ENCODE data around the gene RTRAF.

RTRAF gene

GRCh38 chr14:51959928-51960327, 29.4 kb upstream of the RTRAF start:
- H3K4me2 ChIP-seq (ENCODE audit: low read length): no peak overlapping the region
- H3K27ac ChIP-seq (ENCODE audit: low read length): no peak overlapping the region
- H3K36me3 ChIP-seq (replicated peaks; ENCODE audit: low read depth, low read length): peaks cover 20% of the 10 kb centered on the region
- no peaks in the 10 kb centered on the region for H4K20me1 ChIP-seq (ENCODE audit: insufficient read depth, low read length)
- no peak overlapping the region for H2AFZ ChIP-seq (ENCODE audit: low read depth, low read length)
- H3K79me2 ChIP-seq (ENCODE audit: low read length): no peaks in the 10 kb centered on the region
- no peaks in the 10 kb centered on the region for H3K9me3 ChIP-seq (ENCODE audit: insufficient read depth, low read length)
- H3K27me3 ChIP-seq (ENCODE audit: low read depth, low read length): no peaks in the 10 kb centered on the region
- H3K9ac ChIP-seq (ENCODE audit: low read length): no peak overlapping the region
- peaks cover 3% of the 10 kb centered on the region for H3K4me1 ChIP-seq (ENCODE audit: low read length)
- TF ChIP-seq CTCF (IDR thresholded peaks at IDR 0.05; ENCODE audit: low read depth, low read length): no peak
- no peak for TF ChIP-seq EZH2phosphoT487 (IDR thresholded peaks at IDR 0.05; ENCODE audit: low read depth)
- no peak overlapping the region for H3K4me3 ChIP-seq (ENCODE audit: low read length)

- Histone ChIP-seq H2AFZ (ENCODE audit: low read depth, low read length) (no peak overlapping the region), H3K9me3 (ENCODE audit: insufficient read depth, low read length) (no peaks in the 10 kb centered on the region), H3K36me3 (replicated peaks; ENCODE audit: low read depth, low read length) (peaks cover 17% of the 10 kb centered on the region), H3K9ac (ENCODE audit: low read length) (no peak overlapping the region), H3K4me1 (ENCODE audit: low read length) (peaks cover 8% of the 10 kb centered on the region), H3K4me3 (ENCODE audit: low read length) (no peak overlapping the region), H4K20me1 (ENCODE audit: insufficient read depth, low read length) (no peaks in the 10 kb centered on the region), H3K4me2 (ENCODE audit: low read length) (no peak overlapping the region), H3K27ac (ENCODE audit: low read length) (no peak overlapping the region), H3K27me3 (ENCODE audit: low read depth, low read length) (no peaks in the 10 kb centered on the region), H3K79me2 (ENCODE audit: low read length) (no peaks in the 10 kb centered on the region)
- TF ChIP-seq CTCF (IDR thresholded peaks at IDR 0.05; ENCODE audit: low read depth, low read length) (no peak), EZH2phosphoT487 (IDR thresholded peaks at IDR 0.05; ENCODE audit: low read depth) (no peak)
Observed at GRCh38 chr14:51960866-51961265, 28.5 kb upstream of the RTRAF start.

- Histone ChIP-seq H3K4me3 (ENCODE audit: low read length) (no peak overlapping the region), H3K27me3 (ENCODE audit: low read depth, low read length) (no peaks in the 10 kb centered on the region)
- TF ChIP-seq EZH2phosphoT487 (IDR thresholded peaks at IDR 0.05; ENCODE audit: low read depth) (no peak), CTCF (IDR thresholded peaks at IDR 0.05; ENCODE audit: low read depth, low read length) (no peak)
Observed at GRCh38 chr14:51962711-51963110, 26.6 kb upstream of the RTRAF start.

GRCh38 chr14:51963286-51963685, 26.1 kb upstream of the RTRAF start:
- Histone ChIP-seq H4K20me1 (ENCODE audit: insufficient read depth, low read length) (no peaks in the 10 kb centered on the region), H3K9me3 (ENCODE audit: insufficient read depth, low read length) (no peaks in the 10 kb centered on the region), H3K36me3 (replicated peaks; ENCODE audit: low read depth, low read length) (peaks cover 17% of the 10 kb centered on the region), H3K4me1 (ENCODE audit: low read length) (peaks cover 8% of the 10 kb centered on the region), H3K27ac (ENCODE audit: low read length) (no peak overlapping the region), H3K27me3 (ENCODE audit: low read depth, low read length) (no peaks in the 10 kb centered on the region), H3K79me2 (ENCODE audit: low read length) (no peaks in the 10 kb centered on the region), H3K4me2 (ENCODE audit: low read length) (no peak overlapping the region), H3K9ac (ENCODE audit: low read length) (no peak overlapping the region), H3K4me3 (ENCODE audit: low read length) (no peak overlapping the region), H2AFZ (ENCODE audit: low read depth, low read length) (no peak overlapping the region)
- TF ChIP-seq CTCF (IDR thresholded peaks at IDR 0.05; ENCODE audit: low read depth, low read length) (no peak), EZH2phosphoT487 (IDR thresholded peaks at IDR 0.05; ENCODE audit: low read depth) (no peak)

More at GRCh38 chr14:51962711-51963110, 26.6 kb upstream of the RTRAF start:
- H3K27ac ChIP-seq (ENCODE audit: low read length): no peak overlapping the region
- peaks cover 8% of the 10 kb centered on the region for H3K4me1 ChIP-seq (ENCODE audit: low read length)
- no peaks in the 10 kb centered on the region for H3K79me2 ChIP-seq (ENCODE audit: low read length)
- peaks cover 17% of the 10 kb centered on the region for H3K36me3 ChIP-seq (replicated peaks; ENCODE audit: low read depth, low read length)
- H3K9ac ChIP-seq (ENCODE audit: low read length): no peak overlapping the region
- no peaks in the 10 kb centered on the region for H4K20me1 ChIP-seq (ENCODE audit: insufficient read depth, low read length)
- H2AFZ ChIP-seq (ENCODE audit: low read depth, low read length): no peak overlapping the region
- no peak overlapping the region for H3K4me2 ChIP-seq (ENCODE audit: low read length)
- no peaks in the 10 kb centered on the region for H3K9me3 ChIP-seq (ENCODE audit: insufficient read depth, low read length)

All from OCI-LY3 (cell line).